H9 (cell line): ENCODE results near the gene DARS1. TPM values are rescaled to one million over a fixed set of nuclear protein-coding genes. Genes with fewer than 3 reads are reported as not detected.

Experiments used
- DNase-seq: peaks from one replicate; pipeline ENCODE4 v3.0.0-alpha.2; 2017
- H2AFZ ChIP-seq: one replicate; pipeline ENCODE4 v1.6.1; 2013; ENCODE audit warnings: mild to moderate bottlenecking, low read length, control low read depth, moderate library complexity
- H2AK5ac ChIP-seq: 2 replicates; pipeline ENCODE4 v1.6.1; 2013; ENCODE audit warnings: low read length, control low read depth, mixed read lengths; ENCODE audit not compliant: insufficient read length
- H2BK120ac ChIP-seq: one replicate; pipeline ENCODE4 v1.6.1; 2013; ENCODE audit warnings: low read depth, mild to moderate bottlenecking, low read length, control low read depth, inconsistent platforms; ENCODE audit not compliant: poor library complexity, severe bottlenecking
- H2BK12ac ChIP-seq: 2 replicates; pipeline ENCODE4 v1.6.1; 2013; ENCODE audit warnings: low read length, control low read depth, mixed read lengths, low read depth; ENCODE audit not compliant: insufficient read length
- H2BK15ac ChIP-seq: 2 replicates; pipeline ENCODE4 v1.6.1; 2013; ENCODE audit warnings: low read depth, low read length, control low read depth
- H2BK20ac ChIP-seq: one replicate; pipeline ENCODE4 v1.6.1; 2013; ENCODE audit warnings: low read depth, mild to moderate bottlenecking, low read length, control low read depth, inconsistent platforms; ENCODE audit not compliant: poor library complexity, severe bottlenecking
- H2BK5ac ChIP-seq: 2 replicates; pipeline ENCODE4 v1.6.1; 2013; ENCODE audit warnings: low read length, control low read depth, mixed read lengths; ENCODE audit not compliant: insufficient read length
- H3K14ac ChIP-seq: 2 replicates; pipeline ENCODE4 v1.6.1; 2013; ENCODE audit warnings: low read length, control low read depth; ENCODE audit not compliant: insufficient read depth
- H3K18ac ChIP-seq: 2 replicates; pipeline ENCODE4 v1.6.1; 2013; ENCODE audit warnings: low read depth, mild to moderate bottlenecking, mixed read lengths, low read length, control low read depth; ENCODE audit not compliant: insufficient read length
- H3K23ac ChIP-seq: 2 replicates; pipeline ENCODE4 v1.6.1; 2013; ENCODE audit warnings: low read length, control low read depth, mixed read lengths, low read depth; ENCODE audit not compliant: insufficient read length
- H3K23me2 ChIP-seq: 2 replicates; pipeline ENCODE4 v1.6.1; 2013; ENCODE audit warnings: low read depth, mild to moderate bottlenecking, mixed read lengths, low read length, control low read depth; ENCODE audit not compliant: insufficient read length, poor library complexity, severe bottlenecking
- H3K27ac ChIP-seq: 2 replicates; pipeline ENCODE4 v1.5.1; 2013; ENCODE audit warnings: low read length, control low read depth, mixed read lengths, low read depth; ENCODE audit not compliant: insufficient read length
- H3K27me3 ChIP-seq: 2 replicates; pipeline ENCODE4 v1.6.1; 2013; ENCODE audit warnings: low read length, control low read depth, inconsistent platforms; ENCODE audit not compliant: insufficient read depth
- H3K4ac ChIP-seq: 2 replicates; pipeline ENCODE4 v1.6.1; 2013; ENCODE audit warnings: low read depth, mild to moderate bottlenecking, control low read depth, inconsistent platforms, low read length, moderate library complexity
- H3K4me1 ChIP-seq: 2 replicates; pipeline ENCODE4 v1.6.1; 2013; ENCODE audit warnings: low read length, control low read depth, inconsistent platforms; ENCODE audit not compliant: insufficient read depth
- H3K4me2 ChIP-seq: 2 replicates; pipeline ENCODE4 v1.6.1; 2013; ENCODE audit warnings: low read length, control low read depth, mixed read lengths; ENCODE audit not compliant: insufficient read length, insufficient read depth
- H3K56ac ChIP-seq: 2 replicates; pipeline ENCODE4 v1.6.1; 2013; ENCODE audit warnings: low read depth, mild to moderate bottlenecking, mixed read lengths, low read length, control low read depth; ENCODE audit not compliant: insufficient read length
- H3K79me1 ChIP-seq: 2 replicates; pipeline ENCODE4 v1.6.1; 2013; ENCODE audit warnings: low read depth, mild to moderate bottlenecking, moderate library complexity, low read length, control low read depth, inconsistent platforms; ENCODE audit not compliant: insufficient read depth, poor library complexity, severe bottlenecking
- H3K79me2 ChIP-seq: 2 replicates; pipeline ENCODE4 v1.6.1; 2013; ENCODE audit warnings: low read length, control low read depth, inconsistent platforms; ENCODE audit not compliant: insufficient read depth
- H3K9ac ChIP-seq: 2 replicates; pipeline ENCODE4 v1.6.1; 2013; ENCODE audit warnings: low read length, control low read depth, mixed read lengths; ENCODE audit not compliant: insufficient read length; ENCODE audit errors: extremely low read depth
- H3K9me3 ChIP-seq: one replicate; pipeline ENCODE4 v1.6.1; 2013; ENCODE audit warnings: low read depth, low read length, inconsistent platforms; ENCODE audit not compliant: control insufficient read depth
- H3T11ph ChIP-seq: one replicate; pipeline ENCODE4 v1.6.1; 2013; ENCODE audit warnings: mild to moderate bottlenecking, low read length, control low read depth, inconsistent platforms
- H4K20me1 ChIP-seq: one replicate; pipeline ENCODE4 v1.6.1; 2013; ENCODE audit not compliant: control insufficient read depth, insufficient read length, insufficient read depth
- H4K5ac ChIP-seq: 2 replicates; pipeline ENCODE4 v1.6.1; 2013; ENCODE audit warnings: low read depth, mild to moderate bottlenecking, mixed read lengths, low read length, control low read depth; ENCODE audit not compliant: insufficient read length
- H4K8ac ChIP-seq: replicated peaks from 2 replicates; pipeline ENCODE4 v1.6.1; 2013; ENCODE audit warnings: low read length, control low read depth, mixed read lengths, low read depth; ENCODE audit not compliant: insufficient read length
- H4K91ac ChIP-seq: 2 replicates; pipeline ENCODE4 v1.6.1; 2013; ENCODE audit warnings: low read depth, mild to moderate bottlenecking, moderate library complexity, mixed read lengths, low read length, control low read depth; ENCODE audit not compliant: insufficient read length
- H3K27ac Mint-ChIP-seq, 3 experiments: 2 replicates in 2 of 3; 3 replicates in 1 of 3; pipeline ENCODE4 v1.8.0; 2020 to 2021; ENCODE audit warnings: mixed read lengths in 3 of 3, mild to moderate bottlenecking in 1 of 3, moderate library complexity in 1 of 3
- H3K27me3 Mint-ChIP-seq: 2 replicates; pipeline ENCODE4 v1.8.0; 2021; ENCODE audit warnings: low read depth, mild to moderate bottlenecking, moderate library complexity, mixed read lengths
- H3K36me3 Mint-ChIP-seq, 3 experiments: 2 replicates in 2 of 3; 3 replicates in 1 of 3; pipeline ENCODE4 v1.8.0; 2020 to 2021; ENCODE audit warnings: low read depth in 3 of 3, mixed read lengths in 3 of 3; ENCODE audit not compliant: insufficient read depth in 1 of 3
- H3K4me1 Mint-ChIP-seq, 2 experiments: 2 replicates each; pipeline ENCODE4 v1.8.0; 2020; ENCODE audit warnings: mixed read lengths in 2 of 2
- H3K4me3 Mint-ChIP-seq, 2 experiments: 2 replicates in 1 of 2; 3 replicates in 1 of 2; pipeline ENCODE4 v1.8.0; 2020 to 2021; ENCODE audit warnings: mild to moderate bottlenecking in 2 of 2, mixed read lengths in 2 of 2, moderate library complexity in 1 of 2
- H3K9me3 Mint-ChIP-seq, 2 experiments: 2 replicates in 1 of 2; 3 replicates in 1 of 2; pipeline ENCODE4 v1.8.0; 2020; ENCODE audit warnings: mild to moderate bottlenecking in 2 of 2, mixed read lengths in 2 of 2, moderate library complexity in 1 of 2
- CTCF ChIP-seq: fragments of 200-600 bp; sonication (generic); conservative IDR thresholded peaks from 3 replicates; pipeline ENCODE4 v1.8.0; 2021; ENCODE audit warnings: antibody characterized with exemption, mild to moderate bottlenecking
- WGBS: extraction: QIAGEN DNeasy Blood & Tissue Kit; methylation state at CpG from one replicate; pipeline ENCODE4 v1.1.7; 2013; ENCODE audit warnings: missing lambda C conversion rate, low lambda C conversion rate, mixed read lengths; ENCODE audit not compliant: insufficient read length; ENCODE audit errors: extremely low coverage; 5-methylcytosine and 5-hydroxymethylcytosine counted together
- total RNA-seq: library from RNA; stranded (reverse); gene quantifications from 2 replicates; pipeline ENCODE4 v1.2.1, GENCODE V29; 2021

DARS1 gene
- total RNA-seq, 1 experiment from 2014 or later, result 117 TPM

GRCh38 chr2:136028001-136028400, 42.6 kb upstream of the DARS1 start:
- peaks cover 6% of the 10 kb centered on the region for H3K23me2 ChIP-seq
- H3K27ac Mint-ChIP-seq, result no peak overlapping the region; a peak in 1 of 7 replicates
- H4K5ac ChIP-seq, result no peak overlapping the region

More at GRCh38 chr2:136028001-136028400, 42.6 kb upstream of the DARS1 start:
- no peak for DNase-seq
- Histone ChIP-seq H2AK5ac (no peak overlapping the region), H3K14ac (no peak overlapping the region), H3K27ac (no peak overlapping the region), H3K23ac (no peak overlapping the region), H3K18ac (no peak overlapping the region), H3K56ac (no peak overlapping the region), H3K79me1 (no peaks in the 10 kb centered on the region), H3K79me2 (no peaks in the 10 kb centered on the region), H3K9ac (no peak overlapping the region), H3T11ph (no peak overlapping the region), H4K20me1 (no peaks in the 10 kb centered on the region), H4K8ac (no peak overlapping the region), H3K4me2 (no peak overlapping the region), H2BK5ac (no peak overlapping the region), H2BK15ac (no peak overlapping the region), H2BK20ac (no peak overlapping the region), H2BK120ac (no peak overlapping the region), H3K4ac (no peak overlapping the region), H4K91ac (no peak overlapping the region), H2AFZ (no peak overlapping the region), H2BK12ac (no peak overlapping the region), H3K9me3 (no peaks in the 10 kb centered on the region), H3K4me1 (no peaks in the 10 kb centered on the region; the same call in 1 of the 2 replicates), H3K27me3 (no peaks in the 10 kb centered on the region)
- H3K36me3 Mint-ChIP-seq, result 0 out of 7 replicates have a peak, but pooled peaks cover 0 to 2% (median 0%) of the 10 kb centered on the region in 3 experiments
- no peaks in the 10 kb centered on the region for H3K9me3 Mint-ChIP-seq
- WGBS, result no CpG with 5 or more reads among the region's 9 CpGs
- TF ChIP-seq CTCF, result no peak
- peaks cover 2% of the 10 kb centered on the region; the same call in 1 of the 2 replicates for H3K27me3 Mint-ChIP-seq
- peaks cover 22 to 30% of the 10 kb centered on the region in 2 experiments for H3K4me1 Mint-ChIP-seq
- H3K4me3 Mint-ChIP-seq, result no peak overlapping the region
